ENCODE measurements around the gene HECW1. TPM values are rescaled to one million over a fixed set of nuclear protein-coding genes. Genes with fewer than 3 reads are reported as not detected.

HECW1 gene
- polyA plus RNA-seq, 1 donor (not counting 4 experiments of a cell fraction or from before 2014, with no cell fraction given), result not detected

GRCh38 chr7:43490016-43490415 is 377.6 kb downstream of the HECW1 start:
- H3K27me3 ChIP-seq (ENCODE audit: control insufficient read depth, extremely low read depth, insufficient read depth, low read length), result no peaks in the 10 kb centered on the region
- no peaks in the 10 kb centered on the region for H3K79me2 ChIP-seq (ENCODE audit: control insufficient read depth, insufficient read depth, low read length)
- no peaks in the 10 kb centered on the region for H3K9me3 ChIP-seq (ENCODE audit: control insufficient read depth, low read depth, low read length)
- H3K4me2 ChIP-seq (ENCODE audit: control insufficient read depth, extremely low read depth, insufficient read depth, low read depth, low read length), result no peak overlapping the region
- peaks cover 5% of the 10 kb centered on the region for H3K4me1 ChIP-seq (ENCODE audit: control insufficient read depth, extremely low read depth, insufficient read depth, low read length)
- no peaks in the 10 kb centered on the region for H3K36me3 ChIP-seq (ENCODE audit: control insufficient read depth in 2 of 2, extremely low read depth in 1 of 2, insufficient read depth in 2 of 2, low read length in 2 of 2)
- no peak overlapping the region for H3K9ac ChIP-seq (ENCODE audit: control insufficient read depth, extremely low read depth, insufficient read depth, low read length)
- DNase-seq (ENCODE audit: low read depth, low spot score) (no peak), FAIRE-seq (no peak)
- no peak overlapping the region for H3K27ac ChIP-seq (ENCODE audit: control insufficient read depth, insufficient read depth, low read length)
- H3K9me1 ChIP-seq (ENCODE audit: control insufficient read depth, extremely low read depth, insufficient read depth, low read length), result no peaks in the 10 kb centered on the region
- no peak overlapping the region for H3K4me3 ChIP-seq (ENCODE audit: control insufficient read depth in 2 of 3, extremely low read depth in 1 of 3, insufficient read depth in 2 of 3, low read depth in 1 of 3, low read length in 3 of 3)
- H2AFZ ChIP-seq (ENCODE audit: control insufficient read depth, low read length), result no peak overlapping the region
- dilution Hi-C loops (cut with MboI; ENCODE audit: extremely low pct_ligation_motif_present, low sequenced_read_pairs), result no loop called here
- no peaks in the 10 kb centered on the region for H4K20me1 ChIP-seq (ENCODE audit: control insufficient read depth, extremely low read depth, insufficient read depth, low read length)
- TF ChIP-seq CTCF (optimal IDR thresholded peaks at IDR 0.05 in 1 of 3, IDR thresholded peaks at IDR 0.05 in 1 of 3, conservative IDR thresholded peaks at IDR 0.05 in 1 of 3; ENCODE audit: extremely low read depth in 1 of 3, insufficient read depth in 2 of 3, low read length in 3 of 3) (no peak), EZH2 (IDR thresholded peaks at IDR 0.05; ENCODE audit: low read length) (no peak)

- Histone ChIP-seq H3K27ac (ENCODE audit: control insufficient read depth, insufficient read depth, low read length) (no peak overlapping the region), H3K27me3 (ENCODE audit: control insufficient read depth, extremely low read depth, insufficient read depth, low read length) (no peaks in the 10 kb centered on the region), H3K9me3 (ENCODE audit: control insufficient read depth, low read depth, low read length) (no peaks in the 10 kb centered on the region), H3K4me1 (ENCODE audit: control insufficient read depth, extremely low read depth, insufficient read depth, low read length) (peaks cover 5% of the 10 kb centered on the region), H4K20me1 (ENCODE audit: control insufficient read depth, extremely low read depth, insufficient read depth, low read length) (no peaks in the 10 kb centered on the region), H3K79me2 (ENCODE audit: control insufficient read depth, insufficient read depth, low read length) (no peaks in the 10 kb centered on the region), H3K36me3 (ENCODE audit: control insufficient read depth in 2 of 2, extremely low read depth in 1 of 2, insufficient read depth in 2 of 2, low read length in 2 of 2) (no peaks in the 10 kb centered on the region), H3K4me2 (ENCODE audit: control insufficient read depth, extremely low read depth, insufficient read depth, low read depth, low read length) (no peak overlapping the region), H3K9me1 (ENCODE audit: control insufficient read depth, extremely low read depth, insufficient read depth, low read length) (no peaks in the 10 kb centered on the region), H2AFZ (ENCODE audit: control insufficient read depth, low read length) (no peak overlapping the region), H3K4me3 (ENCODE audit: control insufficient read depth in 2 of 3, extremely low read depth in 1 of 3, insufficient read depth in 2 of 3, low read depth in 1 of 3, low read length in 3 of 3) (no peak overlapping the region), H3K9ac (ENCODE audit: control insufficient read depth, extremely low read depth, insufficient read depth, low read length) (no peak overlapping the region)
- TF ChIP-seq EZH2 (IDR thresholded peaks at IDR 0.05; ENCODE audit: low read length) (no peak), CTCF (optimal IDR thresholded peaks at IDR 0.05 in 1 of 3, IDR thresholded peaks at IDR 0.05 in 1 of 3, conservative IDR thresholded peaks at IDR 0.05 in 1 of 3; ENCODE audit: extremely low read depth in 1 of 3, insufficient read depth in 2 of 3, low read length in 3 of 3) (no peak)
- dilution Hi-C loops (cut with MboI; ENCODE audit: extremely low pct_ligation_motif_present, low sequenced_read_pairs), result no loop called here
- DNase-seq (ENCODE audit: low read depth, low spot score), result no peak
- FAIRE-seq, result no peak
Observed at GRCh38 chr7:43491123-43491522, 378.7 kb downstream of the HECW1 start.

Data from keratinocyte (primary cell).